NOMO-1 (cell line): ENCODE data around the gene TM9SF2.

Experiments
- DNase-seq, 2 experiments: peaks; one replicate each; lab custom pipeline; 2025; ENCODE audit not compliant: unreplicated experiment in 2 of 2; lab: John Stamatoyannopoulos, UW

The TM9SF2 gene

GRCh38 chr13:99575376-99576120 is 74.3 kb downstream of the TM9SF2 start:
- no peak for DNase-seq

- DNase-seq = no peak
These were observed 77.0 kb downstream of the TM9SF2 start for GRCh38 chr13:99577934-99578917.

DNA sequence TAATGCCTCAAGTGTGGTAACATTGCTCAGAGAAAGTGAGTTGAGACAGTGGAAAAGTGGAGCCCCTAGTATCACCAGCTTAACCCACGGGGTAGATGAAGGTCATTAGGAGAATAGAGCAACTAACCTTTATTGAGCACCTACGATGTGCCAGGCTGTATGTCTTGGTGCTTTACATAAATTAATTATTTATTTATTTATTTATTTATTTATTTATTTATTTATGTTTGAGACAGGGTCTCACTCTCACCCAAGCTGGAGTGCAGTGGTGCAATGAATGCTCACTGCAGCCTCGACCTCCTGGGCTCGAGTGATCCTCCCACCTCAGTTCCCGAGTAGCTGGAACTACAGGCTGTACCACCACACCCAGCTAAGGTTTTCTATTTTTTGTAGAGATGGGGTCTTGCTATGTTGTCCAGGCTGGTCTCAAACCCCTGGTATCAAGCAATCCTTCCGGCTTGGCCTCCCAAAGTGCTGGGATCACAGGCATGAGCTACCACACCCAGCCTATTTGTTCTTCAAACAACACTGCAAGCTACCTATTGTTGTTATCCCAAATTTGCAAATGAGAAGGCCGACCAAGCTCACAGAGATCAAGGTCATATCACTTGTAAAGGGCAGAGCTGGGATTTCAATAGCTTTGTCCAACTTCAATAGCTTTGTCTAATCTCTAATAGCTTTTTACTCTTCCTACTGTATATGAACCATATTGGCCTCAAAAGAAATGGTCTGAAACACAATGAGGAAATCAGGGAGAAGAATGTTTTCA is 79.4 kb downstream of the TM9SF2 start:
- DNase-seq = no peak

DNA sequence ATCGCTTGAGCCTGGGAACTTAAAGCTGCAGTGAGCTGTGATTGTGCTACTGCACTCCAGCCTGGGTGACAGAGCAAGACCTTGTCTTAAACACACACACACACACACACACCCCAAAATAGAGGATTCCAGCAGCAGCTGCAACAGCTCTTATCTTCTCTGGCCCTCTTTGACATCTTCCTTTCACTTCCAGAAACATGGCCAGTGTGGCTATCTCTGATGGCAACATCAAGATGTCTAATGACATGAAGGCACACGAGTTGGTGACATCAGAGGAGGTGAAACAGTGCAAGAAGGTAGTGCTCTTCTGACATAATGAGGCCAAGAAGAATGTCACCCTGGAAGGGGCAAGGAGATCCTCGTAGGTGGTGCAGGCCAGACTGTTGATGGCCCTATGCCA is 81.2 kb downstream of the TM9SF2 start:
- no peak for DNase-seq

GRCh38 chr13:99585609-99586008 is 84.3 kb downstream of the TM9SF2 start:
- DNase-seq = no peak

- DNase-seq = no peak
These were observed 85.7 kb downstream of the TM9SF2 start for GRCh38 chr13:99587021-99587420.

DNA sequence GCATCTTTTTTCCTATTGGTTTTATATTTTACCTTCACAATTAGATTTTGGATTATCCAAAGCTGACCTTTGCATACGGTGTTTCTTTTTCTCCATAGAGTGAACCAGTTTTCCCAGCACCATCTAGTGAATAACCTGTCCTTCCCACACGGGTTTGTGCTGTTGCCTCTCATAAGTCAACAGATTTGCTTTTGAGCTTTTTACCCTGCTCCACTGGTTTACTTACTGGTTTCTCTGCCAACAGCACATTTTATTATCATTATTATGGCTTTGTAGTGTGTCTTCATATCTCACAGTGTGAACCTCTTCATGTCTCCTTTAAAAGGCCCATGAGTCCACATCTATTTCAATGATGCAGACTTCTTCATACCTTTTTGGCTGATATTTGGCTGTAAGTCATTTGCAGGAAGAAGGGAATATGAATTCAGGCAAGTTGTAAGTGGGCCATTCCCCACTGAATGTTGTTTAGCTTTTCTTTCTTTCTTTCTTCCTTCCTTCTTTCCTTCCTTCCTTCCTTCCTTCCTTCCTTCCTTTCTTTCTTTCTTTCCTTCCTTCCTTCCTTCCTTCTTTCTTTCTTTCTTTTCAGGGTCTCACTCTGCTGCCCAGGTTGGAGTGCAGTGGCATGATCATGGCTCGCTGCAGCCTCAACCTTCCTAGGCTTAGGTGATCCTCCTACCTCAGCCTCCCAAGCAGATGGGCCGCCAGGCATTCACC is 86.8 kb downstream of the TM9SF2 start:
- DNase-seq = no peak

GRCh38 chr13:99589575-99589974 is 88.3 kb downstream of the TM9SF2 start:
- DNase-seq = no peak

- no peak for DNase-seq
These were observed 89.3 kb downstream of the TM9SF2 start for GRCh38 chr13:99590519-99591011.

- no peak for DNase-seq
These were observed 94.9 kb downstream of the TM9SF2 start for GRCh38 chr13:99596180-99596579.

- no peak for DNase-seq
These were observed 99.0 kb downstream of the TM9SF2 start for GRCh38 chr13:99600318-99600717.

- DNase-seq = peak in 1 of 2 experiments; percentile 2
These were observed 100.3 kb downstream of the TM9SF2 start for GRCh38 chr13:99601535-99601934.

DNA sequence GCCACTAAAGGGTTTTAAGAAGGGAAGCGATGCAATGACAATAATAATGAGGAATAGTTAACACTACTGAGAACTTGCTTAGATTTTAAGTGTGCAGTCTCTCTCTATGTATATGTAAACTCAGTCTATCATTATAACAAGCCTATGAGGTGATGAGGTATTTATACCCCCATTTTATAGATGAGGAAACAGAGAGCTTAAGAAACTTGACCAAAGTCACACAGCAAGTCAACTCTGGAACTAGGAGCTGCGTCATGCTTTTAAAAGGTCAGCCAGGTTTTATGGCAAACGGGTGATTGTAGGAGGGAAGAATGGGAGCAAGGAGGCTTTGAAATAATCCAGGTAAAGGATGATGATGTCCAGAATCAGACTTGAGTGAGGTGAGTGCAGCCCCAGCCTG is 103.4 kb downstream of the TM9SF2 start:
- no peak for DNase-seq

DNA sequence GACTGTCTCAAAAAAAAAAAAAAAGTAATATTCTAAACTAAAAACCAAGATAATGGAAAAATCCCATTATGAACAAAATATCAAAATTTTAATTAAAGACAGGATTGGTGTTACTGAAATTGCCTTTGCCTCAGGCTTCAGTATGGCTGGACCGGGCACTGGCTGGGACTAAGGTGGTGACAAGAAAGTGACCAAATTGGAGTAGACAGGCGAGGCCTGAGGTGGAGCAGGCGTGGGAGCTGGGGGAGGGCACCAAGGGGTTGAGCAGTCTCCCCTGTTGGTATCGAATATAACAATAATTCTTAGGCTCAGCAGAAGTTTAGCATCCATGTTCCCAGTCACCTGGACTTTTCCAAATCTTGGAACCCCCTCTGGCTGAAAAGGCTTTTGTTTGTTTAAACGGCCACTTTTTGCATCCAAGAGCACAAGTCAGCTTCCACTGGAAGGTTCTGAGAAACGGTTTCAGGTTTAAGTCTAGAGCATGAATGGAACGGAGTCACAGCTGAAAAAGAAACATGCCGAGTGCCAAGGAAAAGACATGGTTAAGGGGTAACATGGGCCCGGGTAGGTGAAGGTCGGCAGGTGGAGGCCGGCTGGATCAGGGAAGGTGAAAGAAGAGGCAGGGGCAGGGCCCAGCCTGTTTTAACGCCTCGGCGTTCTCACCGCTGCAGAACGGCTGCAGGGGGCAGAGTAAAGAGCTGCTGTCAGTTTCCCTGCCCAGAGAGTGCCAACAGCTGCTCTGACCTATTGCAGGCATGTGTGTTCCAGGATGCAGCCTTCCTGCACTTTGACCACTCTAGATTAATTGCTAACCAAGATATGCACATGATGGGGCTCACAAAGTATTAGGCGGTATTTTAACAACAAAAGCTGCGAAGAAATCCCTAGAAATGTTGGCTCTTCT is 104.4 kb downstream of the TM9SF2 start:
- DNase-seq = peak in 1 of 2 experiments; percentile 62

- peak; percentile 79 to 80 for DNase-seq
These were observed 105.2 kb downstream of the TM9SF2 start, which contains the start of gene CLYBL for GRCh38 chr13:99606324-99607066. CLYBL (plus strand) TSS chr13:99606690.

- no peak for DNase-seq
These were observed 107.1 kb downstream of the TM9SF2 start for GRCh38 chr13:99608345-99608744.

DNA sequence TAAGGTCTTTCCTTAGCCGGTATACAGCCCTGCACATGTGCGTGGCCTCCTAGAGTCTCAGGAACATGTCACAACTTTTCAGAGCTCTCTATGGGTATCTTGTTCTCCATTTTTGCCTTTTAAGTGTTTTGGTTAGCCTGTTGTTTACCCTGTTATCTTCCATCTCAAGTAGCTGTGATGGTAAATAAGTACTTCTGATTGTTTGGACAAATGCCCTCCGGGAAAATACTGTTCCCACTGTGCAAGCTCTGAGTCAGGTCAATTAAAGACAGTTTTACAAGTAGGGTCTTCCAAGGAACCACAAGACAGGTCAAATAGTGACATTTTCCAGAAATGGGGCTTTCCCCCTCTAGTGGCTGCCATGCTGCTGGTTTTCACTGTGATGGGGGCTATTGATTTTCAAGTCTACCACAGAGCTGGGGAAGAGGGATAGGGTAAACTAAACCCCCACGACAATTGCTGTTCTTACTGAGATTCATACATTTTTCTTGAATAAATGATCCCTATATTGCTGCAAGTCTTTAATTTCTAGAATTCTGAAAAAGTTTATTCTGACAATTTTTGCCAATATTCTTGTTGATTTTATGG is 109.5 kb downstream of the TM9SF2 start:
- no peak for DNase-seq
